Suprapubic skin (tissue), 3 donors: ENCODE measurements around the gene CAPS.

Experiments
- CTCF ChIP-seq, 2 donors: fragments of 200-600 bp in 1 of 2; fragments of 450-650 bp in 1 of 2; sonication (generic) in 1 of 2; IDR thresholded peaks; one replicate each; pipeline ENCODE4 v1.5.1; 2016 to 2019; ENCODE audit warnings: antibody characterized with exemption in 2 of 2, mild to moderate bottlenecking in 1 of 2, moderate library complexity in 1 of 2
- POLR2A ChIP-seq, 2 donors: fragments of 450-650 bp; IDR thresholded peaks; one replicate each; pipeline ENCODE4 v1.6.1; 2017; ENCODE audit warnings: antibody characterized with exemption in 2 of 2, mild to moderate bottlenecking in 2 of 2, moderate library complexity in 2 of 2

- no peak for TF ChIP-seq CTCF (IDR thresholded peaks at IDR 0.05)
- TF ChIP-seq POLR2A (IDR thresholded peaks at IDR 0.05), result no peak
Observed at GRCh38 chr19:5903056-5903623, 10.9 kb upstream of the CAPS start.
